LNCAP (cell line): ENCODE results near the gene MRGPRX2.

ENCODE experiments used
- TF ChIP-seq, protein P1 (sequence below): fragments of 450-650 bp; IDR thresholded peaks from 2 replicates; pipeline ENCODE4 v1.5.1; 2017; ENCODE audit warnings: mild to moderate bottlenecking

The MRGPRX2 gene

GRCh38 chr11:19025481-19026406 is 34.8 kb downstream of the MRGPRX2 start:
- TF ChIP-seq, protein P1, sequence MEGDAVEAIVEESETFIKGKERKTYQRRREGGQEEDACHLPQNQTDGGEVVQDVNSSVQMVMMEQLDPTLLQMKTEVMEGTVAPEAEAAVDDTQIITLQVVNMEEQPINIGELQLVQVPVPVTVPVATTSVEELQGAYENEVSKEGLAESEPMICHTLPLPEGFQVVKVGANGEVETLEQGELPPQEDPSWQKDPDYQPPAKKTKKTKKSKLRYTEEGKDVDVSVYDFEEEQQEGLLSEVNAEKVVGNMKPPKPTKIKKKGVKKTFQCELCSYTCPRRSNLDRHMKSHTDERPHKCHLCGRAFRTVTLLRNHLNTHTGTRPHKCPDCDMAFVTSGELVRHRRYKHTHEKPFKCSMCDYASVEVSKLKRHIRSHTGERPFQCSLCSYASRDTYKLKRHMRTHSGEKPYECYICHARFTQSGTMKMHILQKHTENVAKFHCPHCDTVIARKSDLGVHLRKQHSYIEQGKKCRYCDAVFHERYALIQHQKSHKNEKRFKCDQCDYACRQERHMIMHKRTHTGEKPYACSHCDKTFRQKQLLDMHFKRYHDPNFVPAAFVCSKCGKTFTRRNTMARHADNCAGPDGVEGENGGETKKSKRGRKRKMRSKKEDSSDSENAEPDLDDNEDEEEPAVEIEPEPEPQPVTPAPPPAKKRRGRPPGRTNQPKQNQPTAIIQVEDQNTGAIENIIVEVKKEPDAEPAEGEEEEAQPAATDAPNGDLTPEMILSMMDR: no peak

GRCh38 chr11:19020831-19021230 is 39.7 kb downstream of the MRGPRX2 start:
- TF ChIP-seq, protein P1: no peak

GRCh38 chr11:19018901-19019300 is 41.6 kb downstream of the MRGPRX2 start:
- TF ChIP-seq, protein P1: no peak

GRCh38 chr11:19013181-19013857 is 47.2 kb downstream of the MRGPRX2 start:
- TF ChIP-seq, protein P1: peak; percentile 23; the same call in 1 of the 2 replicates

GRCh38 chr11:19012636-19013035 is 47.9 kb downstream of the MRGPRX2 start:
- TF ChIP-seq, protein P1: no peak
